GM12878 (cell line): ENCODE measurements around the gene CILP2. TPM values are rescaled to one million over a fixed set of nuclear protein-coding genes. Genes with fewer than 3 reads are reported as not detected.

ENCODE experiments used
- ATAC-seq: fragments of 200-7000 bp; cut with Tn5 transposase; 3 replicates; pipeline ENCODE4 v1.9.1; 2020; ENCODE audit warnings: mild to moderate bottlenecking, moderate library complexity
- BruUV-seq: library from RNA; stranded (reverse); fragments of 400-500 nt; replicated peaks from 2 replicates; lab custom pipeline; 2021; lab: Mats Ljungman, UMichigan
- CTCF ChIA-PET: fragments of 300-600 bp; sonication (Branson Sonifier 250); formaldehyde crosslinking; extraction: SDS; loops from one replicate; lab custom pipeline; 2021; ENCODE audit warnings: inconsistent platforms; lab: Yijun Ruan, JAX
- POLR2A ChIA-PET: fragments of 350-600 bp; formaldehyde crosslinking; extraction: SDS; loops from one replicate; lab custom pipeline; 2021; ENCODE audit warnings: inconsistent platforms; lab: Charles Lee
- RAD21 ChIA-PET: fragments of 300-600 bp; sonication (Branson Sonifier 250); formaldehyde crosslinking; loops from one replicate; lab custom pipeline; 2023; ENCODE audit warnings: antibody characterized with exemption; ENCODE audit not compliant: unreplicated experiment; lab: Charles Lee
- SMC1A ChIA-PET: fragments of 300-600 bp; sonication (Branson Sonifier 250); formaldehyde crosslinking; loops from one replicate; lab custom pipeline; 2023; ENCODE audit not compliant: unreplicated experiment, uncharacterized antibody; lab: Charles Lee
- DNase-seq: peaks from one replicate; pipeline ENCODE4 v3.0.0-alpha.2; 2011; ENCODE audit warnings: low read depth, low spot score
- FAIRE-seq: peaks from 3 replicates; lab custom pipeline; 2011; peaks lifted over from hg19 to GRCh38; lab: Jason Lieb, UNC
- H2AFZ ChIP-seq: 2 replicates; pipeline ENCODE4 v1.6.0; 2011; ENCODE audit warnings: low read depth, low read length, control low read depth; ENCODE audit not compliant: control insufficient read depth
- H3K27ac ChIP-seq: 2 replicates; pipeline ENCODE4 v1.5.1; 2011; ENCODE audit warnings: control low read depth; ENCODE audit not compliant: control insufficient read depth, insufficient read depth
- H3K27me3 ChIP-seq, 2 experiments: replicated peaks in 1 of 2; 2 replicates each; pipeline versions ENCODE4 v1.6.0 to v1.6.1; 2011; ENCODE audit warnings: low read length in 1 of 2; ENCODE audit not compliant: control insufficient read depth in 2 of 2, insufficient read depth in 2 of 2
- H3K36me3 ChIP-seq, 2 experiments: 2 replicates each; pipeline ENCODE4 v1.5.1; 2011; ENCODE audit warnings: low read length in 1 of 2; ENCODE audit not compliant: control insufficient read depth in 2 of 2, insufficient read depth in 2 of 2
- H3K4me1 ChIP-seq: 2 replicates; pipeline ENCODE4 v1.6.1; 2011; ENCODE audit warnings: mild to moderate bottlenecking, low read length, moderate library complexity, mixed read lengths; ENCODE audit not compliant: control insufficient read depth, insufficient read depth
- H3K4me2 ChIP-seq: 2 replicates; pipeline ENCODE4 v1.6.0; 2011; ENCODE audit warnings: control low read depth; ENCODE audit not compliant: control insufficient read depth, insufficient read depth
- H3K4me3 ChIP-seq: fragments of 200-600 bp; sonication (generic); 2 replicates; pipeline ENCODE4 v1.5.1; 2016
- H3K79me2 ChIP-seq: 2 replicates; pipeline ENCODE4 v1.6.0; 2011; ENCODE audit warnings: low read length; ENCODE audit not compliant: control insufficient read depth, insufficient read depth
- H3K9ac ChIP-seq: 2 replicates; pipeline ENCODE4 v1.8.0; 2011; ENCODE audit warnings: low read length, control low read depth, mixed read lengths; ENCODE audit not compliant: control insufficient read depth, insufficient read depth
- H3K9me3 ChIP-seq: replicated peaks from 3 replicates; pipeline ENCODE4 v1.5.1; 2011; ENCODE audit warnings: mild to moderate bottlenecking, low read length; ENCODE audit not compliant: control insufficient read depth, insufficient read depth
- H4K20me1 ChIP-seq: 2 replicates; pipeline ENCODE4 v1.6.0; 2011; ENCODE audit not compliant: control insufficient read depth, insufficient read depth
- CHD4 ChIP-seq: fragments of 200-600 bp; sonication (generic); IDR thresholded peaks from 2 replicates; pipeline ENCODE4 v1.6.1; 2016; ENCODE audit warnings: mild to moderate bottlenecking
- LARP7 ChIP-seq: fragments of 450-650 bp; IDR thresholded peaks from 2 replicates; pipeline ENCODE4 v1.6.1; 2017; ENCODE audit warnings: mild to moderate bottlenecking
- WGBS: methylation state at CpG from one replicate; pipeline ENCODE4 v1.1.6; 2016; ENCODE audit warnings: low lambda C conversion rate; ENCODE audit not compliant: insufficient replicate concordance, insufficient coverage; ENCODE audit errors: missing lambda C conversion rate; 5-methylcytosine and 5-hydroxymethylcytosine counted together
- in situ Hi-C: fragments of 300-500 bp; cut with MboI; formaldehyde crosslinking; loops from 9 replicates; pipeline ENCODE4 v1.14.3; 2018; ENCODE audit warnings: mixed read lengths
- intact Hi-C: fragments of 100-400 bp; cut with micrococcal nuclease; formaldehyde crosslinking; loops from one replicate; pipeline ENCODE4 v1.14.2; 2022; ENCODE audit not compliant: unreplicated experiment
- polyA plus RNA-seq, 11 experiments: library from polyadenylated mRNA; depleted of rRNA in 4 of 11; unstranded in 6 of 11; stranded (reverse) in 5 of 11; fragments of >200 nt; fragmentation: Nextera tagmentation in 4 of 11; fragmentation: Illumina TruSeq in 1 of 11; extraction: Ambion mirVana in 4 of 11; extraction: Trizol in 1 of 11; gene quantifications; 1 replicate in 1 of 11; 2 replicates in 10 of 11; pipeline versions ENCODE4 v1.2.1 to v1.2.3, GENCODE V29; 2011 to 2016; ENCODE audit warnings: inconsistent platforms in 2 of 11, missing spikeins in 2 of 11, low read depth in 1 of 11
- total RNA-seq, 4 experiments: library from RNA; depleted of rRNA in 3 of 4; stranded (reverse); fragments of >200 nt in 3 of 4; fragmentation: Illumina TruSeq in 1 of 4; extraction: Trizol in 1 of 4; gene quantifications; 2 replicates each; pipeline versions ENCODE4 v1.2.1 to v1.2.3, GENCODE V29; 2013 to 2021
- TF ChIP-seq, protein P1 (sequence below): fragments of 450-650 bp; IDR thresholded peaks from 2 replicates; pipeline ENCODE4 v1.6.1; 2017; ENCODE audit warnings: mild to moderate bottlenecking
- TF ChIP-seq, protein P2 (sequence below): fragments of 450-650 bp; IDR thresholded peaks from 2 replicates; pipeline ENCODE4 v1.6.1; 2016; ENCODE audit warnings: mild to moderate bottlenecking

The CILP2 gene
- total and polyA plus RNA-seq, 10 of the 15 experiments (the other 5 are each of a cell fraction or from before 2014, with no cell fraction given), result 0.05 to 0.08 (median 0.06) TPM; not detected in 6

DNA sequence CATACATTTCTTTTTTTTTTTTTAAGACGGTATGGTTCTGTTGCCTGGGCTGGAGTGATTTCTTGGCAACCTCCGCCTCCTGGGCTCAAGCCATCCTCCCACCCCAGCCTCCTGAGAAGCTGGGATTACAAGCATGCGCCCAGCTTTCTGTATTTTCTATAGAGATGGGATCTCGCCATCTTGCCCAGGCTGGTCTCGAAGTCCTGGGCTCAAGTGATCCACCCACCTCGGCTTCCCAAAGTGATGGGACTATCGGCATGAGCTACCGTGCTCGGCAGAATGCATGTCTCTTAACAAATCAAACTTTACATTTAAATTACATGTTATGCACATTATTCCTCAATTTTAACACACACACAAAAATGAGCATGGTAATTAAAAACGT is 20.8 kb upstream of the CILP2 start:
- H3K79me2 ChIP-seq, result peaks cover 42% of the 10 kb centered on the region
- POLR2A ChIA-PET, result interaction anchor here (0.7 to 1.1 kb wide), 2 partner anchors 74 to 1482 kb away, joined by 3 to 4 read pairs; no protein-coding TSS in a partner anchor
- FAIRE-seq, result no peak

DNA sequence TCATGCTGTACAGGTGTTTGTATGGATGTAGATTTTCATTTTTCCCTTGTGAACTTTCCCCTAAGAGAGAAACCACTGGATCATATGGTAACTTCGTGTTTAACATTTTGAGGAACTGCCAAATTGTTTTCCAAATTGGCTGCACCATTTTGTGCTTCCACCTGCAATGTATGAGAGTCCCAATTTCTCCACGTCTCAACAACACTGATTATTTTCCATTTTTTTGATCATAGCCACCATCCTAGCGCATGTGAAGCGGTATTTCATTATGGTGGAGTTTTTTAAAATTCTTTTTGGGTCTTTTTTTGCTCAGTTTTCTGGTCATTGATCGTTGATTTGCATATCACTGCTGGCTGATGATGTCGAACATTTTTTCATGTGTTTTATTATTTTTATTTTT is 17.1 kb upstream of the CILP2 start:
- Histone ChIP-seq H3K36me3 (peaks cover 8 to 9% of the 10 kb centered on the region in 2 experiments; a peak in 3 of 4 replicates), H3K4me3 (no peak overlapping the region), H3K79me2 (peaks cover 64% of the 10 kb centered on the region), H3K9ac (no peak overlapping the region), H2AFZ (no peak overlapping the region), H4K20me1 (no peaks in the 10 kb centered on the region), H3K27me3 (no peaks in the 10 kb centered on the region), H3K4me1 (peaks cover 35% of the 10 kb centered on the region), H3K9me3 (peaks cover 2% of the 10 kb centered on the region; the same call in 1 of the 3 replicates), H3K27ac (no peak overlapping the region), H3K4me2 (no peak overlapping the region)
- WGBS, result 61% methylated on average over 6 of the region's 6 CpGs
- intact Hi-C loops (no loop called here), in situ Hi-C loops (loop anchor here (10.0 kb wide), 1 partner anchor 254 kb away; no protein-coding TSS in a partner anchor)
- ChIA-PET SMC1A (no interaction called here), POLR2A (interaction anchor here (0.6 kb wide), 1 partner anchor 194 kb away, joined by 3 read pairs; no protein-coding TSS in a partner anchor), CTCF (no interaction called here), RAD21 (no interaction called here)
- BruUV-seq, result TSS peak; percentile 9
- FAIRE-seq, result no peak
- no peak for ATAC-seq
- DNase-seq, result no peak
- TF ChIP-seq, protein P1, sequence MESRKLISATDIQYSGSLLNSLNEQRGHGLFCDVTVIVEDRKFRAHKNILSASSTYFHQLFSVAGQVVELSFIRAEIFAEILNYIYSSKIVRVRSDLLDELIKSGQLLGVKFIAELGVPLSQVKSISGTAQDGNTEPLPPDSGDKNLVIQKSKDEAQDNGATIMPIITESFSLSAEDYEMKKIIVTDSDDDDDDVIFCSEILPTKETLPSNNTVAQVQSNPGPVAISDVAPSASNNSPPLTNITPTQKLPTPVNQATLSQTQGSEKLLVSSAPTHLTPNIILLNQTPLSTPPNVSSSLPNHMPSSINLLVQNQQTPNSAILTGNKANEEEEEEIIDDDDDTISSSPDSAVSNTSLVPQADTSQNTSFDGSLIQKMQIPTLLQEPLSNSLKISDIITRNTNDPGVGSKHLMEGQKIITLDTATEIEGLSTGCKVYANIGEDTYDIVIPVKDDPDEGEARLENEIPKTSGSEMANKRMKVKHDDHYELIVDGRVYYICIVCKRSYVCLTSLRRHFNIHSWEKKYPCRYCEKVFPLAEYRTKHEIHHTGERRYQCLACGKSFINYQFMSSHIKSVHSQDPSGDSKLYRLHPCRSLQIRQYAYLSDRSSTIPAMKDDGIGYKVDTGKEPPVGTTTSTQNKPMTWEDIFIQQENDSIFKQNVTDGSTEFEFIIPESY, result 0 out of 2 replicates have a peak, but pooled peaks have one; percentile 43
- TF ChIP-seq CHD4, result no peak
- TF ChIP-seq, all 136 proteins: peak for 1

More for the DNA sequence above, 20.8 kb upstream of the CILP2 start:
- WGBS, result 76% methylated on average over 10 of the region's 10 CpGs
- Histone ChIP-seq H3K4me1 (peaks cover 9% of the 10 kb centered on the region; the same call in 1 of the 2 replicates), H3K9ac (peak overlapping the region; percentile 95), H3K27ac (no peak overlapping the region; the same call in 1 of the 2 replicates)
- ATAC-seq, result no peak
- DNase-seq, result no peak
- CTCF ChIA-PET, result interaction anchor here (1.1 to 3.0 kb wide), 4 partner anchors 14 to 144 kb away, joined by 3 to 11 read pairs (median 7); no protein-coding TSS in a partner anchor
- TF ChIP-seq LARP7, result no peak
- TF ChIP-seq, protein P2, sequence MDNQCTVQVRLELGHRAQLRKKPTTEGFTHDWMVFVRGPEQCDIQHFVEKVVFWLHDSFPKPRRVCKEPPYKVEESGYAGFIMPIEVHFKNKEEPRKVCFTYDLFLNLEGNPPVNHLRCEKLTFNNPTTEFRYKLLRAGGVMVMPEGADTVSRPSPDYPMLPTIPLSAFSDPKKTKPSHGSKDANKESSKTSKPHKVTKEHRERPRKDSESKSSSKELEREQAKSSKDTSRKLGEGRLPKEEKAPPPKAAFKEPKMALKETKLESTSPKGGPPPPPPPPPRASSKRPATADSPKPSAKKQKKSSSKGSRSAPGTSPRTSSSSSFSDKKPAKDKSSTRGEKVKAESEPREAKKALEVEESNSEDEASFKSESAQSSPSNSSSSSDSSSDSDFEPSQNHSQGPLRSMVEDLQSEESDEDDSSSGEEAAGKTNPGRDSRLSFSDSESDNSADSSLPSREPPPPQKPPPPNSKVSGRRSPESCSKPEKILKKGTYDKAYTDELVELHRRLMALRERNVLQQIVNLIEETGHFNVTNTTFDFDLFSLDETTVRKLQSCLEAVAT, result peak; percentile 61
- TF ChIP-seq, all 136 proteins: peak for 1
- Histone ChIP-seq H3K4me3 (peak overlapping the region; percentile 85), H2AFZ (no peak overlapping the region), H4K20me1 (no peaks in the 10 kb centered on the region), H3K27me3 (no peaks in the 10 kb centered on the region), H3K4me2 (peak overlapping the region; percentile 98), H3K9me3 (peaks cover 2% of the 10 kb centered on the region; the same call in 1 of the 3 replicates), H3K36me3 (peaks cover 5 to 6% of the 10 kb centered on the region in 2 experiments; a peak in 3 of 4 replicates)
- no TSS peak for BruUV-seq
- RAD21 ChIA-PET, result no interaction called here
- SMC1A ChIA-PET, result no interaction called here
- intact Hi-C loops, result no loop called here
- in situ Hi-C loops, result no loop called here
